A549 treated with DMSO at 1 μM for 4 hours (cell line): ENCODE results near the gene USP17L25. TPM values are rescaled to one million over a fixed set of nuclear protein-coding genes. Genes with fewer than 3 reads are reported as not detected.

ENCODE experiments used
- total RNA-seq: library from RNA; stranded (reverse); fragments of 200-300 nt; extraction: Qiagen RNA extraction; gene quantifications from 5 replicates; pipeline ENCODE4 v1.2.3, GENCODE V29; 2022; ENCODE audit warnings: low read depth

USP17L25 gene, protein sequence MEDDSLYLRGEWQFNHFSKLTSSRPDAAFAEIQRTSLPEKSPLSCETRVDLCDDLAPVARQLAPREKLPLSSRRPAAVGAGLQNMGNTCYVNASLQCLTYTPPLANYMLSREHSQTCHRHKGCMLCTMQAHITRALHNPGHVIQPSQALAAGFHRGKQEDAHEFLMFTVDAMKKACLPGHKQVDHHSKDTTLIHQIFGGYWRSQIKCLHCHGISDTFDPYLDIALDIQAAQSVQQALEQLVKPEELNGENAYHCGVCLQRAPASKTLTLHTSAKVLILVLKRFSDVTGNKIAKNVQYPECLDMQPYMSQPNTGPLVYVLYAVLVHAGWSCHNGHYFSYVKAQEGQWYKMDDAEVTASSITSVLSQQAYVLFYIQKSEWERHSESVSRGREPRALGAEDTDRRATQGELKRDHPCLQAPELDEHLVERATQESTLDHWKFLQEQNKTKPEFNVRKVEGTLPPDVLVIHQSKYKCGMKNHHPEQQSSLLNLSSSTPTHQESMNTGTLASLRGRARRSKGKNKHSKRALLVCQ
- not detected in 5 replicates for total RNA-seq

GRCh38 chr4:9329611-9330010, at the start of gene USP17L25:
USP17L25 (plus strand) TSS chr4:9329911; CDS start chr4:9329911, 0 bp downstream.

DNA sequence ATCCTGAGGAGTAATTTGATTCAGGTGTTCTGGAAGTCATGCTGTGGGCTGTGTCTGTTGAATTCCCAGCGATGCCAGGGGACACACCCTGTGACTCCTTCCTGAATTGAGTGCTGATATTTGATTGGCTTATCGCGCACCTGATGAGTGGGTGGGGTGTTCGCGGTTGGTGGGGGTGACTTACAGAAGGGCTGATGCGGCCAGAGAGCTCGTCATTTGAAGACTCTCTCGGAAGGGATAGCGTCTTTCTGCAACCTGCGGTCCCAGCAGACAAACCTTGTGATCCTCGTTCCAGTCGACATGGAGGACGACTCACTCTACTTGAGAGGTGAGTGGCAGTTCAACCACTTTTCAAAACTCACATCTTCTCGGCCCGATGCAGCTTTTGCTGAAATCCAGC, 4.8 kb upstream of the USP17L25 start, which contains the start of gene USP17L24:
USP17L24 (plus strand) TSS at position 301 of the 400 bp plus-strand sequence; CDS start at position 301, 0 bp downstream.

GRCh38 chr4:9334358-9334757, 4.6 kb downstream of the USP17L25 start, which contains the start of gene USP17L26:
USP17L26 (plus strand) TSS chr4:9334658; CDS start chr4:9334658, 0 bp downstream.

GRCh38 chr4:9339103-9339502, 9.4 kb downstream of the USP17L25 start, which contains the start of gene USP17L5:
USP17L5 (plus strand) TSS chr4:9339403; CDS start chr4:9339403, 0 bp downstream.

GRCh38 chr4:9343848-9344247, 14.1 kb downstream of the USP17L25 start, which contains the start of gene USP17L27:
USP17L27 (plus strand) TSS chr4:9344148; CDS start chr4:9344148, 0 bp downstream.

GRCh38 chr4:9348593-9348992, 18.9 kb downstream of the USP17L25 start, which contains the start of gene USP17L28:
USP17L28 (plus strand) TSS chr4:9348893; CDS start chr4:9348893, 0 bp downstream.

DNA sequence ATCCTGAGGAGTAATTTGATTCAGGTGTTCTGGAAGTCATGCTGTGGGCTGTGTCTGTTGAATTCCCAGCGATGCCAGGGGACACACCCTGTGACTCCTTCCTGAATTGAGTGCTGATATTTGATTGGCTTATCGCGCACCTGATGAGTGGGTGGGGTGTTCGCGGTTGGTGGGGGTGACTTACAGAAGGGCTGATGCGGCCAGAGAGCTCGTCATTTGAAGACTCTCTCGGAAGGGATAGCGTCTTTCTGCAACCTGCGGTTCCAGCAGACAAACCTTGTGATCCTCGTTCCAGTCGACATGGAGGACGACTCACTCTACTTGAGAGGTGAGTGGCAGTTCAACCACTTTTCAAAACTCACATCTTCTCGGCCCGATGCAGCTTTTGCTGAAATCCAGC, 23.6 kb downstream of the USP17L25 start, which contains the start of gene USP17L29:
USP17L29 (plus strand) TSS at position 301 of the 400 bp plus-strand sequence; CDS start at position 301, 0 bp downstream.

GRCh38 chr4:9362829-9363228, 33.1 kb downstream of the USP17L25 start, which contains the start of gene USP17L30:
USP17L30 (plus strand) TSS chr4:9363129; CDS start chr4:9363129, 0 bp downstream.

Other genes with a start within 250 kb of the USP17L25 start
- gene FAM90A26, start 159.5 kb upstream of the USP17L25 start, total RNA-seq, result not detected in 5 replicates
- not detected in 5 replicates for gene USP17L10, start 119.3 kb upstream of the USP17L25 start, total RNA-seq
- not detected in 5 replicates for gene USP17L11, start 114.5 kb upstream of the USP17L25 start, total RNA-seq
- not detected in 5 replicates for gene USP17L12, start 109.8 kb upstream of the USP17L25 start, total RNA-seq
- not detected in 5 replicates for gene USP17L13, start 105.0 kb upstream of the USP17L25 start, total RNA-seq
- gene USP17L15, start 95.5 kb upstream of the USP17L25 start, total RNA-seq, result not detected in 5 replicates
- not detected in 5 replicates for gene USP17L17, start 86.0 kb upstream of the USP17L25 start, total RNA-seq
- gene USP17L18, start 81.3 kb upstream of the USP17L25 start, total RNA-seq, result not detected in 5 replicates
- gene USP17L19, start 76.5 kb upstream of the USP17L25 start, total RNA-seq, result not detected in 5 replicates
- not detected in 5 replicates for gene USP17L20, start 71.8 kb upstream of the USP17L25 start, total RNA-seq
- not detected in 5 replicates for gene USP17L21, start 67.0 kb upstream of the USP17L25 start, total RNA-seq
- gene USP17L22, start 62.3 kb upstream of the USP17L25 start, total RNA-seq, result not detected in 5 replicates
- gene USP17L24, start 4.7 kb upstream of the USP17L25 start, total RNA-seq, result not detected in 5 replicates
- gene USP17L26, start 4.7 kb downstream of the USP17L25 start, total RNA-seq, result not detected in 5 replicates
- gene USP17L5, start 9.5 kb downstream of the USP17L25 start, total RNA-seq, result not detected in 5 replicates
- gene USP17L27, start 14.2 kb downstream of the USP17L25 start, total RNA-seq, result not detected in 5 replicates
- gene USP17L28, start 19.0 kb downstream of the USP17L25 start, total RNA-seq, result not detected in 5 replicates
- gene USP17L29, start 23.7 kb downstream of the USP17L25 start, total RNA-seq, result not detected in 5 replicates
- not detected in 5 replicates for gene USP17L30, start 33.2 kb downstream of the USP17L25 start, total RNA-seq
- gene DEFB131A, start 114.5 kb downstream of the USP17L25 start, total RNA-seq, result not detected in 5 replicates